HG03439 (cell line): ENCODE data around the gene ABCB11.

Experiments used
- ATAC-seq: cut with Tn5 transposase; IDR thresholded peaks from one replicate; pipeline ENCODE4 v1.9.1; 2021; ENCODE audit warnings: mild to moderate bottlenecking, moderate library complexity; ENCODE audit not compliant: unreplicated experiment

ABCB11 gene

DNA sequence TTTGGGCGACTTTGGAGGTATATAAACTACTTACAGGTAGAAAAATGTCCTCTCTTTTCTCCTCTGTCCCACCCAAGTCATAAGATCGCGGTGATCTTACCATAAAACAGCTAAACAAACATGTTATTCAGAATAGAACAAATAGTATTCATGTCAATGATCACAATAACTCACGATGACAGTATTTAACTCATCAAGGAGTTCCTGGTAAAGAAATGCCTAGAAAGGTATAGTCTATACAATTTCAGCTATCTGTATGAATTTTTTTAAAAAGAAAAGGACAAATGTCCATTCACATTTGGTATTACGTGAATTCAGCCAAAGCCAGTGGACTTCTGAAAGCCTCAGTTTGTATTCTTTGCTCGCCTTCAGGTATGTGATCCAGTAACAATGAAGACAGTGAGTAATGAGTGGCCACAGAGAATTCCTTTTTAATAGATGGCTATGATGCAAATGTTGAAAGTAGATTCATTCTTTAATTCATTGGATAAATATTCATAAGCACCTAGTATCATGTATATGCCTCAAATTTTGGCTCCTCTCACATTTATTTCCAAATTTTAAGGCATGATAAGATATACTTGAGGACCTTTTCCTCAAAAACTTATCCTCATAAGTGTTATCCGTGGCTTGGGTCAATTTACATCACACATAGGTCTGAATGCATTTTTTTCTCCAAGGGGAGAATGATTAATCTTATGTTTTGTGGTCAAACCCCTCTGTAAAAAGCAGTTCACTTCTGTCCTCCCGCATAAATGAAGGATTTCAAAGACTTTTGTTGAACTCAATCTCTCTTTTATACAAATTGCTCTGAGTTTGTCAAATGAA, 20.3 kb downstream of the ABCB11 start:
- no peak for ATAC-seq

DNA sequence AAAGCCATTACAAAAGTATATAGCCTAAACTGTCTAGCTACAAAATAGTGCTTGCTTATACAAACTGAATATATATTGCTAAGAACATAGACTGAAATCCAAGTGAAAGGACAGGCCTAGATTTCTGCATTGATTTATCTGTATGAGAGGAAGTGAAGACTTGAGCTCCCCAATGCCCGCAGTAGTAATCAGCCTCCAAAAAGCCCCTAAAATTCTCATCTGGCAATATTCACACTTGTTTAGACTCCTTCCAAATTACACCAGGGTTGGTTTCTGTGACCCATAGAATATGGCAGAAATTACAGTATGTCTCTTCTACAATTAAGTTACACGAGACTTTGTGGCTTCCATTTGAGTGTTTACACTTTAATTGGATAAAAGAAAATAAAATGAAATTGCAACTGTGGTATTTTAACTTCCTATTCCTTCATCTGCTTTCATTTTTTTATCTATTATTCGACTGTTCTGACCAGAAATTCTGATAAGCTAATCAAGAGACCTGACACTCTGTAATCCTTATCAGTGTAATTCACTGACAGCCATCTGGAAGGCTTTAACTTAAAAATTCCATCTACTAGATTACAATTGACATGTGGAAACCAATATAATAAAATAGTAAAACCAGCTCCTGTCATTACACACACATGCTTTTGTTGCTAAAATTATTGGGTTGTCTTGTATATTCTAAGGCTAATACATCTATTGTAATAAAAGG, 21.1 kb downstream of the ABCB11 start:
- no peak for ATAC-seq

DNA sequence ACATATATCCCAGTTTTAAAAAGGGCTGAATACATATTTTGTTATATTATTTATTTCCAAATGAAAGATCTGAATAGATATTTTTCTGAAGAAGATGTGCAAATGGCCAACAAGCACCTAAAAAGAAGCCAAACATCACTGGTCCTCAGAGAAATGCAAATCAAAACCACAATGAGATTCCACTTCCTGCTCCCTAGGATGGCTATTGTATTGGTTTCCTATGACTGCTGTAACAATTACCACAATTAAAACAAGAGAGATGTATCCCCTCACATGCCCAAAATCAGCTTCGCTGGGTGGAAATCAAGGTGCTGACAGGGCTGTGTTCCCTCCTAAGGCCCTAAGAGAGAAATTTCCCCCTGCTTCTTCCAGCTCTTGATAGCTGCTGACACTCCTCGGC, 23.2 kb downstream of the ABCB11 start:
- no peak for ATAC-seq

DNA sequence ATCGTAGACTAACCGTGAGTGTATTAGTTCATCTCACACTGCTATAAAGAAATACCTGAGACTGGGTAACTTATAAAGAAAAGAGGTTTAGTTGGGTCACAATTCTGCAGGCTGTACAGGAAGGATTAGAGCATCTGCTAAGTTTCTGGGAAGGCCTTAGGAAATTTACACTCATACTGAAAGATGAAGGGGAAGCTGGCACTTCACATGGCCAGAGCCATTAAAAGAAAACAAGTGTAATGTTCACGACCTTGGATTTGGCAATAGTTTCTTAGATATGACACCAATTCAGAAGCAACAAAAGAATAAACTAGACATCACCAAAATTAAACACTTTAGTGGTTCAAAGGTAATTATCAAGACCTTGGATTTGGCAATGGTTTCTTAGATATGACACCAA, 23.8 kb downstream of the ABCB11 start:
- ATAC-seq: no peak

DNA sequence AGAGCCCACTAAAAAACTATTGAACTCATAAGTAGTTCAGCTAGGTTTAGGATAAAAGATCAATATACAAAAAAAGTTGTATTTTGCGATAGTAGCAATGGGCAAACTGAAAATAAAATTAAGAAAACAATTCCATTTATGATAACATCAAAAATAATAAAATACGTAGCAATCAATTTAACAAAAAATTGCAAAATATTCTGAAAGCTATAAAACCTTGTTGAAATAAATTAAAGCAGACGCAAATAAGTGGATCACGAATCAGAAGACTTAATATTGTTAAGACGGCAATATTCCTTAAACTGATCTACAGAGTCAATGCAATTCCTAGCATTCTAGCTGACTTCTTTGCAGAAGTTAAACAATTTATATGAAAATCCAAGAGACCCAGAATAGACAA, 24.5 kb downstream of the ABCB11 start:
- ATAC-seq: no peak

DNA sequence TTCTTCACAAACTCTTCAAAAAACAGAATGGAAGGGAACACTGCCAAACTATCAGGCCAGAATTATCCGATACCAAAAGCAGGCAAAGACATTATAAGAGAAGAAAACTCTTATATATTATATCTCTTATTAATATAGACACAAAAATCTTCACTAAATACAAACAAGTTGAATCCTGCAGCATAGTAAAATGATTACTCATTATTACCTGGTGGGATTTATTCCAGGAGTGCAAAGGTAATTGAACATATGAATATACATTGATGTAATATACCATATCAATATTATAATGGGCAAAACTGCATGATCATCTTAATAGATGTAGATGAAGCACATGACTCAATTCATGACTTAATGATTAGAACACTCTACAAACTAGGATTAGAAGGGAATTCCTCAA, 25.1 kb downstream of the ABCB11 start:
- ATAC-seq: no peak

DNA sequence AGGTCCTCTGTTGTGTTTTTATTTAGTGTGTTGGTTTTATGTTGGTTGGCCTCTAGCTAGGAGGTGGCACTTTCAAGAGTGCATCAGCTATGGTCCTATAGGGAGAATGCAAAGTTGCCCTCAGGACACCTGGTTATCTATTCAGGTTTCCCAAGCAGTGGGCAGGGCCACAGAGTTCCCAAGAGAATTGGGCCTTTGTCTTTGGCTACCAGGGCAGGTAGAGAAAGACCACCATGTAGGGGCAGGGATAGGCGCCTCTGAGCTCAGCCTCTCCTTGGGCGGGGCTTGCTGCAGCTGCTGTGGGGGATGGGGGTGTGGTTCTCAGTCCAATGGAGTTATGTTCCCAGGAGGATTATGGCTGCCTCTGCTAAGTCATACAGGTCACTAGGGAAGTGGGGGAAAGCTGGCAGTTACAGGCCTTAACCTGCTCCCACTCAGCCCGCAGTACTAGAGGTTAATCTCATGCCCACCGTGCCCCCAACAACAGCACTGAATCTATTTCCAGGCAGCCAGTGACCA, 26.0 kb downstream of the ABCB11 start:
- no peak for ATAC-seq

DNA sequence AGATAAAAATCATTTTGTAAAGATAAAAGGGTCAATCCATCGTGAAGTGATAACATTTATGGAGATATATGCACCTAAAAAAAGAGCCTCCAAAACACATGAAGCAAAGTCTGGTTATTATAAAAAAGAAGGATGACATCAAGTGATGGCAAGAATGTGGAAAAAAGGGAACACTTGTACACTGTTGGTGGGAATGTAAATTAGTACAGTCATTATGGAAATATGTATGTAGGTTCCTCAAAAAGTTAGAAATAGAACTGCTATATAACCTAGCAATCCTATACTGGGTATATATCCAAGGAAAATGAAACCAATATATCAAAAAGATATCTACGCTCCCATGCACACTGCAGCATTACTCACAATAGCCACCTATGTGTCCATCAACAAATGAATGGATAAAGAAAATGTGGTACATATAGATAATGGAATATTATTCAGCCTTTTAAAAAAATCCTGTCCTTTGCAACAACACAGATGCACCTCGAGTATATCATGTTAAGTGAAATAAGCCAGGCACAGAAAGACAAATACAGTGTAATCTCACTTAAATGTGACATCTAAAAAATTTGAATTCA, 28.9 kb downstream of the ABCB11 start:
- no peak for ATAC-seq

DNA sequence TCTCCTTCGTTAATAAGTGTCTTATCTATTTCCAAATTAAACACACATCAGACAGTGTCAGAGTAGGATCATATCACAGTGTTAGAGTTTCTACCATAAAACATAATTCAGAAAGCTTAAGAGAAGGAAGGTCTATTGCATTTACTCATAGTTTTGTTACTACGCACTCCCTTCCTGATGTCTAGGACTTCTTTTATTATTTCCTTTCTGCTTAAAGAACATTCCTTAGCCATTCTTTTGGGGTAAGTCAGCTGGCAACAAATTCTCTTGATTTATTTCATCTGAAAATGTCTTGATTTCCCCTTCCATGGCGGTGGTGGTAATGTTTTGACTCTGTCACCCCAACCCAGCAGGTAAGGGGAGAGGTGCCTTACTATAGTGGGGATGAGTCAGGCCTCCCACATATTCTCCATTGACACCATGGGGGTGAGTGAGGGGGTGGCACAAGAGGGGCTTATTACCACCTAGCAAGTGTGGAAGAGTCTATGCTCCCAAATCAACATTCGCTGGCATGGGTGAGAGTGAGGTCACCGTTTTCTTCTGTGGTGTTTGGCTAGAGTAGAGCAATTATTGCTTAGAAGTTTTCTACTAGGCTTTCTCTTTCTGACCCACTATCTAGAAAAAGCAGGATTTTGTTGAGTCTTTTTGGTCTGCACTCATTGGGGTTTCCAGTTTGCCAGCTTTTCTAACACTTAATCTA, 29.9 kb downstream of the ABCB11 start:
- ATAC-seq: no peak

DNA sequence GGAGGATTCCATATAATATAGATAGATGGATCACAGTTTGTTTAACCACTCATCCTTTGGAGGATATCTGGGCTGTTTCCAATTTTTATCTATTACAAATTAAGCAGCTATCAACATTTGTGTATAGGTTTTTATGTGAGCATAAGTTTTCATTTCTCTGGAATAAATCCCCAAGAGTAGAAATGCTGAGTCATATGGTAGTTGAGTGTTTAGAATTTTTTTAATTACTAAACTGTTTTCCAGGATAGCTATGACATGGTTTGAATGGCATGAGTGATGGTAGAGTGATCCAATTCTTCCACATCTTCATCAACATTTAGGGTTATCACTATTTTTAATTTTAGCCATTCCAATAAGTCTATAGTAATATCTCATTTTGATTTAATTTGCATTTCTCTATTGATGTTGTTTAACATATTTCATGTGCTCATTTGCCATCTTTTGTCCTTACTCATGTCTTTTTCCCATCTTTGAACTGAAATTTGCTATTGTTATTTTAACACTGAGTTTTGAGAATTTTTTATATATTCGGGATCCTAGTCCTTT, 31.4 kb downstream of the ABCB11 start:
- no peak for ATAC-seq

DNA sequence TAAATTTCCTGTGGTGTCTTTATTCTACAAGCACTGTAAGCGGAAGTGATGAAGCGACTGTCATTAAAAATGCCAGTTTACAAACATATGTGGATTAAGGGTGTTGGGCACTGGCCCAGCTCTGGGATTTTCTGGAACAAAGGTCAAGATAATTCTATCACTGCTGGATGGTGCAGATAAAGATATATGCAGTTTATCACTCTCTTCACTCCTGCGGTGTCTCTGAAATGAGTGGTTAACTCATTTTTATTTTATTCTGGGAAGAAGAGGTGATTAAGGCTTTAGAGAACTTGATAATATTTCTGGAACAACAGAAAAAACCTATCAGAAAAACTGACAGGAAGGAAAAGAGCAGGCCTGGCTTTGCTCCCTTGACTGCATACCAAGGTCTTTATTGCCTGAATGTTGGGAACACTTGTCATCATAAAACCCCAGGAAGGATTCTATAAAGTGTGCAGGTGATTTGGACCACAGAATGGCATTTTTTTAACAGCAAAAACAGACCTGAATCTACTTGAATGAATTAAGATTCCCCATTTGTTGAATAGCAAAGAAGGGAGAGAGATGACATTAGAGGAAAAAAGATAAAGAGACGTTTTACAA, 32.4 kb downstream of the ABCB11 start:
- ATAC-seq: no peak

DNA sequence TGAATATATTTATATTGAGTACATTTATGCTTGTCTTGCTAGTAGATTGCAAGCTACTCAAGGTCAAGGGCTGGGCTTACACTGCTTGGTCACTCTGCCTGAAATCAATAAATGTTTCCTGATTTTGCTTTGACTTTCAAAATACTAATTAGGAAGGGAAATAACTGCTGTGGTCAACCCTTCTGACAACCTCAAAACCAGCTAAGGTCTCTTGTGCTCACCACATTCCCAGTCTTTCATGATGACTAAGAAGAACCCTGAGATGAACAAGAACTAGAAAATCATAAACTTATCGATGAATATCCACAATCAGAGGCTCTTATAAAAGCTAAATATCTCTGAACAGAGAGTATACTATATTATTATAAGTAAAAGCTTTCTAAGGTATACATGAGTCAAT, 33.3 kb downstream of the ABCB11 start:
- ATAC-seq: no peak

DNA sequence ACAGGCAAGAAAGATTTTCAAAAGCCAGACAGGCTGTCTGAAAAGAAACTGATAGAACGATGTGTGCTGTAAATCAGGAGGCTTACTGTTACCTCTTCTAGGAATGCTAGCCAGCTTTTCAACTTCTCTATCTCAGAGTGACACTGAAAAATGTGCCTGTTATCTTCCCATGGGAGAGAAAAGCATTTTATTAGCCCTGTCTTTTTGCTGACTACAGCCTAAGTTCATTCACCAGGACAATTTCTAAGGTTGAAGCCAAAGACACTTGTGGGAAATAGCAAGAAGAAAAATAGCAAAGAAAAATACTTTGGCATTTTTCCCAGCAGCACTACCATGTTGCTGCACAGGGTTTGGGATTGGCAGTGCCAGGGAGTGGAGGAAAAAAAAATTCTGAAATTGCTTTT, 34.0 kb downstream of the ABCB11 start:
- no peak for ATAC-seq

DNA sequence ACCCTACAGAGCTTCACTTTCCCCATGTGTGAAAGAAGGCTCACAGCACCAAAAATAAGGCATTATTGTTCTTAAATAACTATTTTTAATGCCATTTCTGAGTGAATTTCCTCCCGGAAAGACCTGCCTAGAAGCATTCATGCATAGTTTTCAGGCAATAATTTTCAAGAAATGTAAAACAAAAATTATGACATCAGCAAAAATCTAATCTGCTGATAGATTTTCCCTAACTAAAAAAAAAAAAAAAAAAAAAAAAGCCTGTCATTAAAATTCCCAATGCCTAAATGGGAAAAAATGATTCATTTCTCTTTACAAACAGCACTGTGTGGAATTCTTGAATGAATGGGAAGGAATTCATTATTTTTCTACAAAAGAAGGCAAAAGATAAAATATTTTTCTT, 35.4 kb downstream of the ABCB11 start:
- ATAC-seq: no peak

DNA sequence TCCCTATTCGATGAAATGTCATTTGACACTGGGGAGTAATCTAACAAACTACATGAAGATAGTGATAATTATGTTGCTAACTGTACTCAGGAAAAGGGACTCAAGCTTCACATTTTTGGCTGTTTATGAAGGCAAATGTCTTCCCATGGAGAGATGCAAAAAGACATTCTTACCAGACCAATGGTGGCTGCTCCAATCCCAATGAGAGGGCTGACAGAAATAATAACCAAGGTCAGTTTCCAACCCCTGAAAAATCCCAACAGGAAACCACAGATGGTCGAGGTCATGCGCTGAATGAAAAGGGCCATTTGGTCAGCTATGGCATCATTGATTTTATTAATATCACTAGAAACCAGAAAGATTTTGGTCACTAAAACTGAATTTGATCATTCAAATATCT, 37.6 kb downstream of the ABCB11 start:
- no peak for ATAC-seq

DNA sequence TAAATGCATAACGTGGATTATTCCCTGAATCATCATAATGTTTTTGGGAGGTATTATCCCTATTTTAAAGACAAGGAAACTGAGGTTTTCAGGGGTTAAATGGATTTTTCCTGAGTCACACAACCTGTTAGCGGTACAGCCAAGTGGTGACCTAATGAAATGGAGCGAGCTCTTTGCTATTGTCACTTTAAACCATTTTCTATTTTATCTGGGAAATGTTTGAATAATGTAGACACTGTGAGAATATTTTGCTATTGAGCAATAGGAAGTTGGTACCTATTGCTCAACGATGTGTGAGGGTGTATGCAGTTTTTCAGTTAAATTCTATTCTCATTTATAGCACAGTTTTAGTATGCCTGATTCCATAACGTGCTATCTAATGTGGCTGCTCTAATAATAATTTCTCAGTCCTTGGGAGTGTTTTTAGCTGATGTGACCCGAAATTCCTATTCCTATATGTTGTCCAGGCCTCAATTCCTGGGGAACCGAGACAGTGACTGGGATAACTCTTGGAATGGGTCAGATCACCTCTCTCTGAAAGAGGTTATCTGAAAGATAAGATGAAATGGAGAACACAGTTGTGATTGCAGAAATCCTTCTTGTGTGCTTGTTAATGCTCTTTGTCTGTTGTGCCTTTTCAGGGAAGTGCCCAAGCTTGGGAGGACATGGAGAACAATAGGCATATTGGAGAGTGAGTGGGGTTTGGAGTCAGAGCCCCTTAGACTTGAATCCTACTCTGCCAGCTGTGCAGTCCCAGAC, 38.4 kb downstream of the ABCB11 start:
- no peak for ATAC-seq

DNA sequence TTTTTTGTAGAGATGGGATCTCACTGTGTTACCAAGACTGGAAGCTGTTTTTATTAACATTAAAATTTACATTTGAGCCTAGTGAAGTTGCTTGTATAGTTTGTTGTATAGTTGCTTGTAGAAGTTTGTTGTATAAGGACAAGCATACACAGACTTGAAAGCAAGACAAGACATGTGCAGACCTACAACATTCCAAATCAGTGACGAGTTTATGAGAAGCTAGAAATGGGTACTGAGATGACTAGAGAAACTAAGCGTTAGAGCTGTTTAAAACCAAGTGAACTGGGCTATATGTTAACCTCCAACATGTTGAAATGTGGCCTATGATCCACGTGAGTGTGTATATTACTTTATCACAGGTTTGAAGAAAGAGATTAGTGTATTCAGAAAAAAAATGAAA, 39.1 kb downstream of the ABCB11 start:
- ATAC-seq: no peak

DNA sequence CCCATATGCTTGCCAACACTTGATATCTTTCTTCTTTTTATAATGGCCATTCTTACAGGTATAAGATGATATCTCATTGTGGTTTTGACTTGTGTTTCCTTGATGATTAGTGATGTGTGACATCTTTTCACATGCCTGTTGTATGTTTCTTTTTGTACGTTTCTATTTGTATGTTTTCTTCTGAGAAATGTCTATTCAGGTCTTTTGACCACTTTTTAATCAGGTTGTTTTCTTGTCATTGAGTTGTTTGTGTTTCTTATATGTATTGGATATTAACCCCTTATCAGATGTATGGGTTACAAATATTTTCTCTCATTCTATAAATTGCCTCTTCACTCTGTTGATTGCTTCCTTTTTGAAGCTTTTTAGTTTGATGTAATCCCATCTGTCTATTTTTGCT, 42.4 kb downstream of the ABCB11 start:
- no peak for ATAC-seq

DNA sequence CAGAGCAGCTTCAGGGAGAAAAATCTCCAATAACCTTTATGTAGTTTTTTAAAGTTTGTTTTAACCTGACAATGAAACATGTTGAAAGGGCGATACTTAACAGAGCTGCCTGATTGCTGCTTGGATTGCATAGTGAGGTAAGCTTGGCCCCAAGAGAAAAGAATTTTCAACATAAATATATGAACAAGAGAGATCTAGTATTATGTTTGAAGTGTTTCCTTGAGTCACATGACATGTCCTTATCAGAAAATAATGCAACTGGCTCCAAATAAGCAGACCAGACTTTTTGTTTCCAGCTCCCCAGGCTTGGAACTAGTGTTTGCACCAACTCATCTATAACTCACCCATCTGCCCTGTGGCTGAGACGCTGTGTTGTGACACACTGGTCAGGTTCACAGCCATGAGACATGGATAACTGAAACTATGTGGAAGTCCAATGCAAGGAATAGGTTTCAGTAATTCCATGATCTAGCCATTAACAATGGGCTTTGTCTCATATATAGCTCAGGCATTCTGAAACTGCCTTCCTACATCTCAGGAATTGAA, 44.7 kb downstream of the ABCB11 start:
- ATAC-seq: no peak

DNA sequence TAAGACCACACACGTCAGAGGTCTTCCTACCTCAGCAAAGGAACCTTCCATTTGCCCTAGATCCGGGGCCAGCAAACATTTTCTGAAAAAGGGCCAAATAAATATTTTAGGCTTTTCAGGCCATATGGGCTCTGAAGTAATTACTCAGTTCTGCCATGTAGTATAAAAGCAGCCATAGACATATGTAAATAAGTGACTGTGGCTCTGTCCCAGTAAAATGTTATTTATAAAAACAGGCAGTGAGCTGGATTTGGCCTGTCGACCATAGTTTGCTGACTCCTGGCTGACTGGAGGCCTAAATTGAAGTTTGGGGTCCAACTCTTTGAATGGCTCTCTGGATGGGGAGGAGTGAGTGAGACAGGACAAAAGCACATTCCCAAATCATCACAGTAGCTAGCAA, 49.5 kb downstream of the ABCB11 start:
- no peak for ATAC-seq
